Upper lobe of right lung (tissue), 1 donor: Measurements from ENCODE around the gene NYAP2. TPM values are rescaled to one million over a fixed set of nuclear protein-coding genes. Genes with fewer than 3 reads are reported as not detected.

ENCODE experiments used
- ATAC-seq: fragments of 200-7000 bp; cut with Tn5 transposase; one replicate; pipeline ENCODE4 v1.9.1; 2020; ENCODE audit warnings: mild to moderate bottlenecking, moderate library complexity
- DNase-seq: peaks from one replicate; pipeline ENCODE4 v3.0.0-alpha.2; 2020
- H3K27ac ChIP-seq: fragments of 200-600 bp; one replicate; pipeline ENCODE4 v1.8.0; 2022
- H3K27me3 ChIP-seq: fragments of 200-600 bp; one replicate; pipeline ENCODE4 v1.8.0; 2022; ENCODE audit warnings: mild to moderate bottlenecking
- H3K36me3 ChIP-seq: fragments of 200-600 bp; one replicate; pipeline ENCODE4 v1.8.0; 2022
- H3K4me1 ChIP-seq: fragments of 200-600 bp; one replicate; pipeline ENCODE4 v1.8.0; 2022
- H3K4me3 ChIP-seq: fragments of 200-600 bp; one replicate; pipeline ENCODE4 v1.8.0; 2022; ENCODE audit warnings: mild to moderate bottlenecking
- H3K9me3 ChIP-seq: fragments of 200-600 bp; one replicate; pipeline ENCODE4 v1.8.0; 2022
- intact Hi-C: fragments of 100-400 bp; cut with DNase I; formaldehyde crosslinking; loops from one replicate; pipeline ENCODE4 v1.11.0; 2022
- total RNA-seq: library from RNA; stranded (reverse); fragmentation: NEBNext Ultra II Directional; extraction: Animal tissue kit (Norgen Biotek cat#: 25700); gene quantifications from one replicate; pipeline ENCODE4 v1.2.1, GENCODE V29; 2021
- TF ChIP-seq, protein P1 (sequence below): fragments of 200-600 bp; IDR thresholded peaks from one replicate; pipeline ENCODE4 v1.8.0; 2022; ENCODE audit warnings: antibody characterized with exemption
- donor health status: DM: no; HTN: yes; CAD: no; lungs with severe emphysema.

NYAP2 gene
- total RNA-seq, 1 donor from 2014 or later = 0.93 TPM

DNA sequence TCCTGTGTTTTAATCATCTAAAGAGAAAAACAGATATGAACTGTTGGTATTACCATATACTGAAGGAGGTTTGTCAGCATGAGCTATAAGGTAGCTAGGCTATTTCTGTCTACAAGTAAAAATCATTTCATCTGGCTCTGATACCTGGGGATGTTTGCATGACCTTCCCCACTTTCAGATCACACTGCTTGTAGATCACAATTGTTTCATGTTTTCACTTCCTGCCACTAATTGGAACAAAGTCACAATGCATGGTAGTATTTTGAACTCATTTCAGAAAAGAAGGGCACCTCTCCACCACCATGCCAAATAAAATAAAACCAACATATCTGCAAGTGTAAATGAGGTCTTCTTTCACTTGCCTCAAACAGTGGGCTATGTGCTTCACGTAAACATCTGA lies 37.8 kb downstream of the NYAP2 start:
- Histone ChIP-seq H3K4me1 (no peaks in the 10 kb centered on the region), H3K4me3 (no peak overlapping the region), H3K9me3 (no peaks in the 10 kb centered on the region), H3K27ac (no peak overlapping the region), H3K36me3 (no peaks in the 10 kb centered on the region), H3K27me3 (no peaks in the 10 kb centered on the region)
- intact Hi-C loops = no loop called here
- ATAC-seq (no peak), DNase-seq (no peak)
- TF ChIP-seq, protein P1, sequence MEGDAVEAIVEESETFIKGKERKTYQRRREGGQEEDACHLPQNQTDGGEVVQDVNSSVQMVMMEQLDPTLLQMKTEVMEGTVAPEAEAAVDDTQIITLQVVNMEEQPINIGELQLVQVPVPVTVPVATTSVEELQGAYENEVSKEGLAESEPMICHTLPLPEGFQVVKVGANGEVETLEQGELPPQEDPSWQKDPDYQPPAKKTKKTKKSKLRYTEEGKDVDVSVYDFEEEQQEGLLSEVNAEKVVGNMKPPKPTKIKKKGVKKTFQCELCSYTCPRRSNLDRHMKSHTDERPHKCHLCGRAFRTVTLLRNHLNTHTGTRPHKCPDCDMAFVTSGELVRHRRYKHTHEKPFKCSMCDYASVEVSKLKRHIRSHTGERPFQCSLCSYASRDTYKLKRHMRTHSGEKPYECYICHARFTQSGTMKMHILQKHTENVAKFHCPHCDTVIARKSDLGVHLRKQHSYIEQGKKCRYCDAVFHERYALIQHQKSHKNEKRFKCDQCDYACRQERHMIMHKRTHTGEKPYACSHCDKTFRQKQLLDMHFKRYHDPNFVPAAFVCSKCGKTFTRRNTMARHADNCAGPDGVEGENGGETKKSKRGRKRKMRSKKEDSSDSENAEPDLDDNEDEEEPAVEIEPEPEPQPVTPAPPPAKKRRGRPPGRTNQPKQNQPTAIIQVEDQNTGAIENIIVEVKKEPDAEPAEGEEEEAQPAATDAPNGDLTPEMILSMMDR = no peak

DNA sequence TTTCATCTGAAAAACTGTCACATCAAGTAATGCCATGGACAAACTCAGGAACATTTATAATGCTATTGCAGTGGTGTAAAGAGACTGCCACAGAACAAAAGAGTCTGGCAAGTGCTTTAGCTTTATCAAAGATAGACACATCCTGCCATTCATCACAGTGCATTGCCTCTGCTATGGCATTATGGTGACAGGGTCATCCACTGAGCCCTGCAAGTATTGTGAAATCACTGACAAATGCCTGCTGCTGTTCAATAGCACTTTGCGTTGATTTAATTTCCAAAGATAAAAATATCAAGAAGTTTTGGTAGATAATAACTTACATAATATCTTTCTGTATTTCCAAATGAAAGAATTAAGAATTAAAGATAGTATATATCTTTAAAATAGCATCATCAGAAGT lies 38.7 kb downstream of the NYAP2 start:
- no peaks in the 10 kb centered on the region for H3K27me3 ChIP-seq
- H3K4me1 ChIP-seq = no peaks in the 10 kb centered on the region
- TF ChIP-seq, protein P1 = no peak
- H3K36me3 ChIP-seq = no peaks in the 10 kb centered on the region
- intact Hi-C loops = no loop called here
- no peak overlapping the region for H3K27ac ChIP-seq
- no peak overlapping the region for H3K4me3 ChIP-seq
- no peaks in the 10 kb centered on the region for H3K9me3 ChIP-seq
- ATAC-seq (no peak), DNase-seq (no peak)

- Histone ChIP-seq H3K4me3 (no peak overlapping the region), H3K27ac (no peak overlapping the region), H3K36me3 (no peaks in the 10 kb centered on the region), H3K4me1 (no peaks in the 10 kb centered on the region), H3K27me3 (no peaks in the 10 kb centered on the region), H3K9me3 (no peaks in the 10 kb centered on the region)
- TF ChIP-seq, protein P1 = no peak
- ATAC-seq (no peak), DNase-seq (no peak)
- intact Hi-C loops = no loop called here
Observed at GRCh38 chr2:225452677-225453076, 53.2 kb downstream of the NYAP2 start.

- intact Hi-C loops = no loop called here
- Histone ChIP-seq H3K9me3 (no peaks in the 10 kb centered on the region), H3K27ac (no peak overlapping the region), H3K4me3 (no peak overlapping the region), H3K36me3 (no peaks in the 10 kb centered on the region), H3K27me3 (no peaks in the 10 kb centered on the region), H3K4me1 (no peaks in the 10 kb centered on the region)
- TF ChIP-seq, protein P1 = no peak
- no peak for DNase-seq
- ATAC-seq = no peak
Observed at GRCh38 chr2:225454412-225454811, 54.9 kb downstream of the NYAP2 start.

- intact Hi-C loops = no loop called here
- H3K9me3 ChIP-seq = no peaks in the 10 kb centered on the region
- ATAC-seq (no peak), DNase-seq (no peak)
- no peaks in the 10 kb centered on the region for H3K4me1 ChIP-seq
- H3K36me3 ChIP-seq = no peaks in the 10 kb centered on the region
- H3K4me3 ChIP-seq = no peak overlapping the region
- no peak overlapping the region for H3K27ac ChIP-seq
- H3K27me3 ChIP-seq = no peaks in the 10 kb centered on the region
- TF ChIP-seq, protein P1 = no peak
Observed at GRCh38 chr2:225456619-225457260, 57.2 kb downstream of the NYAP2 start.

GRCh38 chr2:225457482-225457881 lies 58.0 kb downstream of the NYAP2 start:
- no peak for ATAC-seq
- DNase-seq = no peak
- H3K36me3 ChIP-seq = no peaks in the 10 kb centered on the region
- no peak overlapping the region for H3K4me3 ChIP-seq
- H3K27ac ChIP-seq = no peak overlapping the region
- no peaks in the 10 kb centered on the region for H3K27me3 ChIP-seq
- no peaks in the 10 kb centered on the region for H3K4me1 ChIP-seq
- TF ChIP-seq, protein P1 = no peak
- no peaks in the 10 kb centered on the region for H3K9me3 ChIP-seq
- intact Hi-C loops = no loop called here
